Activated CD4-positive, alpha-beta memory T cell treated with anti-CD3 and anti-CD28 coated beads for 36 hours (primary cell): ENCODE data around the gene ARHGAP26. TPM values are rescaled to one million over a fixed set of nuclear protein-coding genes. Genes with fewer than 3 reads are reported as not detected.

Source experiments
- CTCF ChIA-PET: fragments of 350-600 bp; sonication (Branson Sonifier 250); formaldehyde crosslinking; loops from one replicate; lab custom pipeline; 2021; ENCODE audit warnings: antibody characterized with exemption, inconsistent platforms; lab: Charles Lee
- POLR2A ChIA-PET: fragments of 350-600 bp; sonication (Branson Sonifier 250); formaldehyde crosslinking; loops from one replicate; lab custom pipeline; 2021; ENCODE audit warnings: antibody characterized with exemption; lab: Charles Lee
- DNase-seq: peaks from one replicate; pipeline ENCODE4 v3.0.0-alpha.2; 2020
- H3K27ac Mint-ChIP-seq: one replicate; pipeline ENCODE4 v1.8.0; 2021; ENCODE audit warnings: mixed read lengths
- H3K27me3 Mint-ChIP-seq: one replicate; pipeline ENCODE4 v1.8.0; 2021; ENCODE audit warnings: mixed read lengths
- H3K36me3 Mint-ChIP-seq: one replicate; pipeline ENCODE4 v1.8.0; 2021; ENCODE audit warnings: mixed read lengths
- H3K4me1 Mint-ChIP-seq: one replicate; pipeline ENCODE4 v1.8.0; 2021; ENCODE audit warnings: low read depth, mixed read lengths
- H3K4me3 Mint-ChIP-seq: one replicate; pipeline ENCODE4 v1.8.0; 2021; ENCODE audit warnings: mild to moderate bottlenecking, mixed read lengths
- H3K9me3 Mint-ChIP-seq: one replicate; pipeline ENCODE4 v1.8.0; 2021; ENCODE audit warnings: mixed read lengths
- intact Hi-C: fragments of 100-400 bp; cut with micrococcal nuclease; formaldehyde crosslinking; loops from one replicate; pipeline ENCODE4 v1.15.1; 2023
- total RNA-seq, 2 experiments: library from RNA; stranded (reverse); gene quantifications; one replicate each; pipeline ENCODE4 v1.2.3, GENCODE V29; 2021

Gene ARHGAP26
- total RNA-seq, 2 experiments from 2014 or later: 16.4 to 16.9 TPM

GRCh38 chr5:143234162-143234842, 464.1 kb downstream of the ARHGAP26 start:
- intact Hi-C loops: no loop called here
- DNase-seq: no peak
- Mint-ChIP-seq H3K9me3 (no peaks in the 10 kb centered on the region), H3K4me1 (peaks cover 19% of the 10 kb centered on the region), H3K27ac (no peak overlapping the region), H3K27me3 (no peaks in the 10 kb centered on the region), H3K4me3 (no peak overlapping the region), H3K36me3 (no peaks in the 10 kb centered on the region)
- POLR2A ChIA-PET: no interaction called here
- CTCF ChIA-PET: interaction anchor here (0.9 kb wide), 1 partner anchor 89 kb away, joined by 3 read pairs; no protein-coding TSS in a partner anchor

- Mint-ChIP-seq H3K4me3 (no peak overlapping the region), H3K4me1 (peaks cover 8% of the 10 kb centered on the region), H3K27me3 (no peaks in the 10 kb centered on the region), H3K27ac (no peak overlapping the region), H3K9me3 (no peaks in the 10 kb centered on the region), H3K36me3 (no peaks in the 10 kb centered on the region)
- DNase-seq: no peak
- POLR2A ChIA-PET: no interaction called here
- intact Hi-C loops: no loop called here
- CTCF ChIA-PET: interaction anchor here (0.9 kb wide), 1 partner anchor 90 kb away, joined by 3 read pairs; no protein-coding TSS in a partner anchor
Measured at GRCh38 chr5:143235423-143235822, 465.2 kb downstream of the ARHGAP26 start.

GRCh38 chr5:143236682-143237081, 466.5 kb downstream of the ARHGAP26 start:
- ChIA-PET CTCF (interaction anchor here (0.6 kb wide), 1 partner anchor 83 kb away, joined by 3 read pairs; no protein-coding TSS in a partner anchor), POLR2A (no interaction called here)
- H3K27ac Mint-ChIP-seq: no peak overlapping the region
- DNase-seq: no peak
- no peaks in the 10 kb centered on the region for H3K27me3 Mint-ChIP-seq
- H3K36me3 Mint-ChIP-seq: no peaks in the 10 kb centered on the region
- no peaks in the 10 kb centered on the region for H3K9me3 Mint-ChIP-seq
- intact Hi-C loops: no loop called here
- H3K4me3 Mint-ChIP-seq: no peak overlapping the region
- H3K4me1 Mint-ChIP-seq: no peaks in the 10 kb centered on the region

DNA sequence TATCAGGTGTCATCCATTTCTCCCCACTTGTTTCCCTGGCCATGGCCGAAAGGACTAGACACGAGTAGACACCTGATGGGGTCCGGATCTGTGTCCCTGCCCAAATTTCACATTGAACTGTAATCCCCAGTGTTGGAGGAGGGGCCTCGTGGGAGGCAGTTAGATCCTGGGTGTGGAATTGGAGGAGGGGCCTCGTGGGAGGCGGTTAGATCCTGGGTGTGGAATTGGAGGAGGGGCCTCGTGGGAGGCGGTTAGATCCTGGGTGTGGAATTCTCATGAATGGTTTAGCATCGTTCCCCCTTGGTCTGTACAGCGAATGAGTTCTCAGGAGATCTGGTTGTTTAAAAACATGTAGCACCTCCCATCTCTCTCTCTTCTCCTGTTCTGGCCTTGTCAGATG, 467.5 kb downstream of the ARHGAP26 start:
- no peak for DNase-seq
- CTCF ChIA-PET: interaction anchor here (0.7 kb wide), 1 partner anchor 32 kb away, joined by 3 read pairs; no protein-coding TSS in a partner anchor
- Mint-ChIP-seq H3K4me3 (no peak overlapping the region), H3K27me3 (no peaks in the 10 kb centered on the region), H3K36me3 (no peaks in the 10 kb centered on the region), H3K4me1 (no peaks in the 10 kb centered on the region), H3K27ac (no peak overlapping the region), H3K9me3 (no peaks in the 10 kb centered on the region)
- intact Hi-C loops: no loop called here
- POLR2A ChIA-PET: no interaction called here

DNA sequence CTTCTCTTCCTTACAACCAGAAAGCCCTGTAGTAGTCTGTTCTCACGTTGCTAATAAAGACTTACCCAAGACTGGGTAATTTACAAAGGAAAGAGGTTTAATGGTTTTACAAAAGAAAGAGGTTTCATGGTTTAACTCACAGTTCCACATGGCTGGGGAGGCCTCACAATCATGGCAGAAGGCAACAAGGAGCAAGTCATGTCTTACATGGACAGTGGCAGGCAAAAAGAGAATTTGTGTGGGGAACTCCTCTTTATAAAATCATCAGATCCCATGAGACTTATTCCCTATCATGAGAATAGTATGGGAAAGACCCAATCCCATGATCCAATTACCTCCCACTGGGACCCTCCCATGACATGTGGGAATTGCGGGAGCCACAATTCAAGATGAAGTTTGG, 468.4 kb downstream of the ARHGAP26 start:
- H3K4me1 Mint-ChIP-seq: no peaks in the 10 kb centered on the region
- H3K27me3 Mint-ChIP-seq: no peaks in the 10 kb centered on the region
- no peaks in the 10 kb centered on the region for H3K9me3 Mint-ChIP-seq
- DNase-seq: no peak
- no peak overlapping the region for H3K27ac Mint-ChIP-seq
- intact Hi-C loops: no loop called here
- no peaks in the 10 kb centered on the region for H3K36me3 Mint-ChIP-seq
- ChIA-PET CTCF (no interaction called here), POLR2A (no interaction called here)
- no peak overlapping the region for H3K4me3 Mint-ChIP-seq

DNA sequence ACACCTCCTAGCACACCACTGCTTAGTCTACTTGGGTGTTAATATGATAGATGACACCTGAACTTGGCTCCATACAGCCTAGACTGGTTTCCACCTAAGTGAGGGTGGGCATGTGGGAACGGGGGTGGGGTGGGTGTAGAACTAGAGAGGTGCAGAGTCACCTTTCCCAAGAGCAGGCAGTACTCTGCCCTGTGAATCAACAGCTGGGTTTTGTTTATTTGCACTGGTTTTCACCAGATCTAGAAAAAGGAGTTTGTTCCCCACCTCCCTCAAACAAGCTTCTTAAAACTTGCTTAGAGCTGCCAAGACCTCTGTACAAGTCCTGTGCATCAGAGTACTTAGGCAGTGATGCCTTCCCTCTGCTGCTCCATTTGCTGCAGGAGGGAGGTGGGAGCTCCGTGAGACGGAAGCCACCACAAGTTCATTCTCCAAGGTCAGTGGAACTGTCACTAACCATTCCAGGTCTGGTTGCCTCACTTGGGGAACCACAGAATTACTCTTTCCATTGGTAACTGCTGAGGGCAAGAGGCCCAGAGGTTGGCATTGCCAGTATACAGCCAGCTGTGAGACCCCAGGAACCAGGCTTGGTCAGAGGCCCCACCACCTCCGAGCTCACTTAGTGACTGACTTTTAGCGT, 469.8 kb downstream of the ARHGAP26 start:
- H3K4me1 Mint-ChIP-seq: no peaks in the 10 kb centered on the region
- intact Hi-C loops: no loop called here
- H3K27me3 Mint-ChIP-seq: no peaks in the 10 kb centered on the region
- no peak for DNase-seq
- no peak overlapping the region for H3K27ac Mint-ChIP-seq
- no peaks in the 10 kb centered on the region for H3K36me3 Mint-ChIP-seq
- CTCF ChIA-PET: interaction anchor here (1.1 kb wide), 1 partner anchor 527 kb away, joined by 3 read pairs; no protein-coding TSS in a partner anchor
- POLR2A ChIA-PET: no interaction called here
- peaks cover 4% of the 10 kb centered on the region for H3K9me3 Mint-ChIP-seq
- no peak overlapping the region for H3K4me3 Mint-ChIP-seq

GRCh38 chr5:143241892-143242291, 471.7 kb downstream of the ARHGAP26 start:
- intact Hi-C loops: no loop called here
- H3K9me3 Mint-ChIP-seq: peaks cover 10% of the 10 kb centered on the region

DNA sequence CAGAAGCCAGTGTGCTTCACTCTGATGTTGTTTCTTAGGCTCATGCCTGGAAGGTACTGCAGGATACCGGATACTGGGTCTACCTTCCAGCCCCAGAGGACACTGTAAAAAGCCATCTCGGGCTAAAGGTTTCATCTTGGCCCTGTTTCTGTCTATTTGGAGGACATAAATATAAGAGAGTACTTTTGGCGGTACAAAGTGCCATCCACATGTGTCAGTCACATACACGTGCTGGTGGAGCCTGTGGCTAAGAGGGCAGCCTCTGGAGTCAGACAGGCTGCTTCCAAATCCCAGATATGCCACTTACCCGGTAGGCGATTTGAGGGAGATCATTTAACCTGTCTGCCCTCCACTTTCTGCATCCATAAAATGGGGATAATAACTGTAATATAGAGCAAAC, 472.9 kb downstream of the ARHGAP26 start:
- H3K4me1 Mint-ChIP-seq: no peaks in the 10 kb centered on the region
- no peak overlapping the region for H3K27ac Mint-ChIP-seq
- CTCF ChIA-PET: no interaction called here
- H3K4me3 Mint-ChIP-seq: no peak overlapping the region
- H3K27me3 Mint-ChIP-seq: no peaks in the 10 kb centered on the region
- no peak for DNase-seq
- peaks cover 10% of the 10 kb centered on the region for H3K9me3 Mint-ChIP-seq
- intact Hi-C loops: no loop called here
- POLR2A ChIA-PET: no interaction called here
- no peaks in the 10 kb centered on the region for H3K36me3 Mint-ChIP-seq

More at GRCh38 chr5:143241892-143242291, 471.7 kb downstream of the ARHGAP26 start:
- H3K27ac Mint-ChIP-seq: no peak overlapping the region
- ChIA-PET POLR2A (no interaction called here), CTCF (no interaction called here)
- H3K36me3 Mint-ChIP-seq: no peaks in the 10 kb centered on the region
- H3K4me1 Mint-ChIP-seq: no peaks in the 10 kb centered on the region
- H3K4me3 Mint-ChIP-seq: no peak overlapping the region
- DNase-seq: no peak
- H3K27me3 Mint-ChIP-seq: no peaks in the 10 kb centered on the region

DNA sequence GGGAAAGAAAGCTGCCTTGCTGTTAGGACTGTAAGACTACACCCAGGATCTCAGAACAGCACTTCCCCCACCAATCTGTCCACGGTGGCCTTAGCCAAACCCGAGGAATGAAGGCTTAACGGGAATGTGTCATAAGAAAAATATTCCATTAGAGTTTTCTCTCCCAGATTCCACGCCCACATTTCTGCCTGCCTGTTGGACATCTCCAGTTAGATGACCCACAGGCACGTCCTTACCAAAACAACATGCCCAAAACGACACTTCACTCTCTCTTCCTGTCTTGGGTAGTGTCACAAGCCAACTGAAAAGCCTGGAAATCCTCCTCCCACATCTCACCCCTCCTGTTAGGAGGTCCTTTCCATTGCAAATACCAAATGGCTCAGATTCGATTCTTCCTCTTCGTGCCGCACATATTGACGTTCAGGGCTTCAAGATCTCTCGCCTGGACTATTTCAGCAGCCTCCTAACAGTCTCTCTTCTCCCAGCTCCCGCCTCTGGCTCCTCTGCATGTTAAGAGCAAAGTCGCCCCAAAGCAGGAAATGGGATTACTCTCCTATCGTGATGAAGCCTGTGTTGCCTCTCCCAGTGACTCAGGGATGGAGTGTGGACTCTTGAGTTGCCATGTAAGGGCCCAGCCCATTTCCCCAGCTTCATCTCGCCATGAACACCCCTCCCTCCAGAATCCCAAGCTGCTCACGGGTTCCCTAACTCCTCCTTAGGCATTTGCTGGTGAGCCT, 474.0 kb downstream of the ARHGAP26 start:
- no peak for DNase-seq
- no peaks in the 10 kb centered on the region for H3K27me3 Mint-ChIP-seq
- no peak overlapping the region for H3K4me3 Mint-ChIP-seq
- H3K36me3 Mint-ChIP-seq: no peaks in the 10 kb centered on the region
- intact Hi-C loops: no loop called here
- no peak overlapping the region for H3K27ac Mint-ChIP-seq
- H3K4me1 Mint-ChIP-seq: no peaks in the 10 kb centered on the region
- H3K9me3 Mint-ChIP-seq: peaks cover 10% of the 10 kb centered on the region
- POLR2A ChIA-PET: no interaction called here
- CTCF ChIA-PET: no interaction called here

GRCh38 chr5:143244990-143245389, 474.8 kb downstream of the ARHGAP26 start:
- H3K9me3 Mint-ChIP-seq: peaks cover 10% of the 10 kb centered on the region
- no peak overlapping the region for H3K27ac Mint-ChIP-seq
- H3K4me3 Mint-ChIP-seq: no peak overlapping the region
- CTCF ChIA-PET: no interaction called here
- no peaks in the 10 kb centered on the region for H3K27me3 Mint-ChIP-seq
- H3K36me3 Mint-ChIP-seq: no peaks in the 10 kb centered on the region
- H3K4me1 Mint-ChIP-seq: no peaks in the 10 kb centered on the region
- intact Hi-C loops: no loop called here
- POLR2A ChIA-PET: no interaction called here
- no peak for DNase-seq

GRCh38 chr5:143245929-143246561, 475.9 kb downstream of the ARHGAP26 start:
- Mint-ChIP-seq H3K36me3 (no peaks in the 10 kb centered on the region), H3K27me3 (no peaks in the 10 kb centered on the region), H3K27ac (no peak overlapping the region), H3K9me3 (peaks cover 10% of the 10 kb centered on the region), H3K4me1 (no peaks in the 10 kb centered on the region), H3K4me3 (no peak overlapping the region)
- intact Hi-C loops: no loop called here
- no peak for DNase-seq
- ChIA-PET CTCF (no interaction called here), POLR2A (no interaction called here)
